ENCODE results near the gene RNF7.

DNA sequence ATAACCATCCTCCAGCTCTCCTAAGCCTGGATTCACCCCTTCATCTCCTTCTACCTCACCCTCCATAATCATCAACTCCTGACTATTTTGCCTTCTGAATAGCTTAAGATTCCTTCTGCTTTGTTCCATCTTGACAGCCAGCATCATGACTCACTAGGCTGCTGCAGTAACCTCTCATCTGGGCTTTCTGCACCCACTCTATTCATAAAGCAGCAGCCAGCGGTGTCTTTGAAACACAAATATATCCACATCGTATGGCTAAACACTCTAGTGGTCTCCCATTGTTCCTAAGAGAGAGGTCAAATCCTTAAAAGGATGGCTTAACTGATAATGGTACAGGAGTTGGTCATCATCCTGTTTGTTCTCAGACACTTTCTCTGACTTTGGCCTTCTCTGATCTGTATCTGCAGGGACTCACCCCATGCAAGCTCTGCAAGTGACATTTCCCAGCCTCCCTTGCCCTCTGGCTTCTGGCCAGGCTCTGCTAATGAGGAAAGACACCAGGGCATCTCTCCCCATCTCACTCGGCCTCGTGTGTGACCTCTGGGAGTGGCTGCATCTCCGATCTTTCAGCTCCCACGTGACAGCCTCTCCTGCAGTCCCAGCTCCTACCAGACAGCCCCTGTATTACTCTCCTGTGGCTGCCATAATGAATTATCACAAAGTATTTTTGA lies 31.3 kb downstream of the RNF7 start:
- no peak for TF ChIP-seq CREB1 (IDR thresholded peaks at IDR 0.05; ENCODE audit: low read depth)
- no peak for TF ChIP-seq RAD21 (IDR thresholded peaks at IDR 0.05; ENCODE audit: low read depth)
- TF ChIP-seq YY1 (IDR thresholded peaks at IDR 0.05; ENCODE audit: low read depth): no peak
- TF ChIP-seq NFIC (IDR thresholded peaks at IDR 0.05): no peak
- TF ChIP-seq, protein P1, sequence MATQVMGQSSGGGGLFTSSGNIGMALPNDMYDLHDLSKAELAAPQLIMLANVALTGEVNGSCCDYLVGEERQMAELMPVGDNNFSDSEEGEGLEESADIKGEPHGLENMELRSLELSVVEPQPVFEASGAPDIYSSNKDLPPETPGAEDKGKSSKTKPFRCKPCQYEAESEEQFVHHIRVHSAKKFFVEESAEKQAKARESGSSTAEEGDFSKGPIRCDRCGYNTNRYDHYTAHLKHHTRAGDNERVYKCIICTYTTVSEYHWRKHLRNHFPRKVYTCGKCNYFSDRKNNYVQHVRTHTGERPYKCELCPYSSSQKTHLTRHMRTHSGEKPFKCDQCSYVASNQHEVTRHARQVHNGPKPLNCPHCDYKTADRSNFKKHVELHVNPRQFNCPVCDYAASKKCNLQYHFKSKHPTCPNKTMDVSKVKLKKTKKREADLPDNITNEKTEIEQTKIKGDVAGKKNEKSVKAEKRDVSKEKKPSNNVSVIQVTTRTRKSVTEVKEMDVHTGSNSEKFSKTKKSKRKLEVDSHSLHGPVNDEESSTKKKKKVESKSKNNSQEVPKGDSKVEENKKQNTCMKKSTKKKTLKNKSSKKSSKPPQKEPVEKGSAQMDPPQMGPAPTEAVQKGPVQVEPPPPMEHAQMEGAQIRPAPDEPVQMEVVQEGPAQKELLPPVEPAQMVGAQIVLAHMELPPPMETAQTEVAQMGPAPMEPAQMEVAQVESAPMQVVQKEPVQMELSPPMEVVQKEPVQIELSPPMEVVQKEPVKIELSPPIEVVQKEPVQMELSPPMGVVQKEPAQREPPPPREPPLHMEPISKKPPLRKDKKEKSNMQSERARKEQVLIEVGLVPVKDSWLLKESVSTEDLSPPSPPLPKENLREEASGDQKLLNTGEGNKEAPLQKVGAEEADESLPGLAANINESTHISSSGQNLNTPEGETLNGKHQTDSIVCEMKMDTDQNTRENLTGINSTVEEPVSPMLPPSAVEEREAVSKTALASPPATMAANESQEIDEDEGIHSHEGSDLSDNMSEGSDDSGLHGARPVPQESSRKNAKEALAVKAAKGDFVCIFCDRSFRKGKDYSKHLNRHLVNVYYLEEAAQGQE (IDR thresholded peaks at IDR 0.05; ENCODE audit: low read depth): no peak
- no peak for TF ChIP-seq EGR1 (IDR thresholded peaks at IDR 0.05)
- no peak for TF ChIP-seq TEAD4 (IDR thresholded peaks at IDR 0.05)
- TF ChIP-seq, protein P2, sequence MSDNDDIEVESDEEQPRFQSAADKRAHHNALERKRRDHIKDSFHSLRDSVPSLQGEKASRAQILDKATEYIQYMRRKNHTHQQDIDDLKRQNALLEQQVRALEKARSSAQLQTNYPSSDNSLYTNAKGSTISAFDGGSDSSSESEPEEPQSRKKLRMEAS (IDR thresholded peaks at IDR 0.05): no peak
- no peak for TF ChIP-seq TAF1 (IDR thresholded peaks at IDR 0.05; ENCODE audit: low read depth)
- no peak for TF ChIP-seq EP300 (IDR thresholded peaks at IDR 0.05; ENCODE audit: borderline replicate concordance)
- TF ChIP-seq, protein P3, sequence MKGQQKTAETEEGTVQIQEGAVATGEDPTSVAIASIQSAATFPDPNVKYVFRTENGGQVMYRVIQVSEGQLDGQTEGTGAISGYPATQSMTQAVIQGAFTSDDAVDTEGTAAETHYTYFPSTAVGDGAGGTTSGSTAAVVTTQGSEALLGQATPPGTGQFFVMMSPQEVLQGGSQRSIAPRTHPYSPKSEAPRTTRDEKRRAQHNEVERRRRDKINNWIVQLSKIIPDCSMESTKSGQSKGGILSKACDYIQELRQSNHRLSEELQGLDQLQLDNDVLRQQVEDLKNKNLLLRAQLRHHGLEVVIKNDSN (IDR thresholded peaks at IDR 0.05): no peak
- no peak for TF ChIP-seq FOXM1 (IDR thresholded peaks at IDR 0.05; ENCODE audit: borderline replicate concordance, low read depth)
